Liver (tissue), 9 donors: ENCODE data around the gene TAF4. TPM values are rescaled to one million over a fixed set of nuclear protein-coding genes. Genes with fewer than 3 reads are reported as not detected.

Source experiments
- DNase-seq: peaks from one replicate; pipeline ENCODE4 v3.0.0-alpha.2; 2017; ENCODE audit warnings: low spot score
- H3K27ac ChIP-seq, 2 donors: one replicate each; pipeline ENCODE4 v1.7.0; 2013; ENCODE audit warnings: inconsistent platforms in 2 of 2, low read length in 2 of 2, control low read depth in 1 of 2, low read depth in 1 of 2, mild to moderate bottlenecking in 1 of 2
- H3K27me3 ChIP-seq, 4 donors: one replicate each; pipeline versions ENCODE4 v1.6.1 to v1.7.0; 2013; ENCODE audit warnings: low read length in 3 of 4, inconsistent platforms in 1 of 4, mild to moderate bottlenecking in 1 of 4, moderate library complexity in 1 of 4; ENCODE audit not compliant: control insufficient read depth in 4 of 4, insufficient read depth in 4 of 4
- H3K36me3 ChIP-seq, 4 donors: one replicate each; pipeline versions ENCODE4 v1.6.1 to v1.7.0; 2013; ENCODE audit warnings: low read length in 3 of 4, mild to moderate bottlenecking in 3 of 4, low read depth in 1 of 4, moderate library complexity in 1 of 4; ENCODE audit not compliant: control insufficient read depth in 4 of 4, insufficient read depth in 3 of 4
- H3K4me1 ChIP-seq, 4 donors: one replicate each; pipeline versions ENCODE4 v1.6.1 to v1.7.0; 2013; ENCODE audit warnings: low read length in 3 of 4, mild to moderate bottlenecking in 3 of 4, moderate library complexity in 1 of 4; ENCODE audit not compliant: control insufficient read depth in 4 of 4, insufficient read depth in 4 of 4
- H3K4me3 ChIP-seq, 3 donors: one replicate each; pipeline versions ENCODE4 v1.6.1 to v1.7.0; 2013; ENCODE audit warnings: low read length in 3 of 3, control low read depth in 1 of 3, low read depth in 1 of 3, mild to moderate bottlenecking in 1 of 3
- H3K9ac ChIP-seq, 2 donors: one replicate each; pipeline ENCODE4 v1.7.0; 2013; ENCODE audit warnings: low read length in 2 of 2, mild to moderate bottlenecking in 2 of 2, moderate library complexity in 2 of 2, control low read depth in 1 of 2, low read depth in 1 of 2
- H3K9me3 ChIP-seq, 4 donors: one replicate each; pipeline versions ENCODE4 v1.6.1 to v1.7.0; 2013; ENCODE audit warnings: low read length in 3 of 4; ENCODE audit not compliant: control insufficient read depth in 4 of 4
- EGR1 ChIP-seq, 2 donors: IDR thresholded peaks; 2 replicates each; pipeline ENCODE4 v1.6.1; 2016 to 2018; ENCODE audit warnings: antibody characterized with exemption in 2 of 2, low read depth in 2 of 2
- FOXA1 ChIP-seq: IDR thresholded peaks from 2 replicates; pipeline ENCODE4 v1.6.1; 2016; ENCODE audit warnings: antibody characterized with exemption
- FOXA2 ChIP-seq: IDR thresholded peaks from 2 replicates; pipeline ENCODE4 v1.6.1; 2016; ENCODE audit warnings: antibody characterized with exemption
- GABPA ChIP-seq, 2 donors: IDR thresholded peaks in 1 of 2; conservative IDR thresholded peaks in 1 of 2; 2 replicates each; pipeline ENCODE4 v1.6.1; 2016; ENCODE audit warnings: antibody characterized with exemption in 2 of 2, mild to moderate bottlenecking in 1 of 2, moderate library complexity in 1 of 2
- HNF4A ChIP-seq, 2 donors: conservative IDR thresholded peaks; 2 replicates each; pipeline ENCODE4 v1.6.1; 2016; ENCODE audit warnings: antibody characterized with exemption in 2 of 2, mild to moderate bottlenecking in 2 of 2
- HNF4G ChIP-seq: IDR thresholded peaks from 2 replicates; pipeline ENCODE4 v1.6.1; 2016; ENCODE audit warnings: antibody characterized with exemption
- JUND ChIP-seq, 2 donors: IDR thresholded peaks; 2 replicates each; pipeline ENCODE4 v1.6.1; 2016; ENCODE audit warnings: antibody characterized with exemption in 2 of 2
- NR2F2 ChIP-seq: IDR thresholded peaks from 2 replicates; pipeline ENCODE4 v1.6.1; 2016; ENCODE audit warnings: antibody characterized with exemption
- RAD21 ChIP-seq, 2 donors: IDR thresholded peaks; 2 replicates each; pipeline ENCODE4 v1.6.1; 2016; ENCODE audit warnings: antibody characterized with exemption in 2 of 2, mild to moderate bottlenecking in 2 of 2
- RXRA ChIP-seq, 2 donors: IDR thresholded peaks; 2 replicates each; pipeline ENCODE4 v1.6.1; 2017 to 2018; ENCODE audit warnings: antibody characterized with exemption in 2 of 2, mild to moderate bottlenecking in 1 of 2
- SP1 ChIP-seq: IDR thresholded peaks from 2 replicates; pipeline ENCODE4 v1.6.1; 2018; ENCODE audit warnings: antibody characterized with exemption, mild to moderate bottlenecking
- TAF1 ChIP-seq: conservative IDR thresholded peaks from 2 replicates; pipeline ENCODE4 v1.6.1; 2016; ENCODE audit warnings: antibody characterized with exemption, mild to moderate bottlenecking
- YY1 ChIP-seq: IDR thresholded peaks from 2 replicates; pipeline ENCODE4 v1.6.1; 2016; ENCODE audit warnings: antibody characterized with exemption, mild to moderate bottlenecking
- WGBS: extraction: QIAGEN DNeasy Blood & Tissue Kit; methylation state at CpG from one replicate; pipeline ENCODE4 v1.1.7; 2013; 5-methylcytosine and 5-hydroxymethylcytosine counted together
- polyA plus RNA-seq, 2 donors: library from polyadenylated mRNA; stranded (reverse) in 1 of 2; unstranded in 1 of 2; fragments of 200-250 nt in 1 of 2; fragments of >200 nt in 1 of 2; fragmentation: Nextera tagmentation in 1 of 2; extraction: Ambion mirVana in 1 of 2; gene quantifications; one replicate each; pipeline versions ENCODE4 v1.2.1 to v1.2.3, GENCODE V29; 2013 to 2015
- total RNA-seq, 2 donors: library from RNA; depleted of rRNA; stranded (reverse); fragments of >200 nt; gene quantifications; one replicate each; pipeline ENCODE4 v1.2.3, GENCODE V29; 2014
- TF ChIP-seq, protein P1 (sequence below): IDR thresholded peaks from 2 replicates; pipeline ENCODE4 v1.6.1; 2016; ENCODE audit warnings: antibody characterized with exemption, mild to moderate bottlenecking
- TF ChIP-seq, protein P2 (sequence below): IDR thresholded peaks from 2 replicates; pipeline ENCODE4 v1.6.1; 2016; ENCODE audit warnings: antibody characterized with exemption
- TF ChIP-seq, protein P3 (sequence below): IDR thresholded peaks from 2 replicates; pipeline ENCODE4 v1.6.1; 2016; ENCODE audit warnings: antibody characterized with exemption
- TF ChIP-seq, protein P4 (sequence below): fragments of 150-350 bp; IDR thresholded peaks from 2 replicates; pipeline ENCODE4 v1.5.1; 2017; ENCODE audit warnings: improper control_type of control experiment, low read depth, low read length; ENCODE audit not compliant: missing input control
- TF ChIP-seq, protein P5 (sequence below): IDR thresholded peaks from 2 replicates; pipeline ENCODE4 v1.6.1; 2016; ENCODE audit warnings: antibody characterized with exemption
- donor health status: healthy.
- donor health status: healthy.
- donor health status: healthy.
- donor health status: healthy.
- donor health status: healthy.

Gene TAF4
- total and polyA plus RNA-seq, 4 donors: 2.0 to 11.8 (median 5.6) TPM

DNA sequence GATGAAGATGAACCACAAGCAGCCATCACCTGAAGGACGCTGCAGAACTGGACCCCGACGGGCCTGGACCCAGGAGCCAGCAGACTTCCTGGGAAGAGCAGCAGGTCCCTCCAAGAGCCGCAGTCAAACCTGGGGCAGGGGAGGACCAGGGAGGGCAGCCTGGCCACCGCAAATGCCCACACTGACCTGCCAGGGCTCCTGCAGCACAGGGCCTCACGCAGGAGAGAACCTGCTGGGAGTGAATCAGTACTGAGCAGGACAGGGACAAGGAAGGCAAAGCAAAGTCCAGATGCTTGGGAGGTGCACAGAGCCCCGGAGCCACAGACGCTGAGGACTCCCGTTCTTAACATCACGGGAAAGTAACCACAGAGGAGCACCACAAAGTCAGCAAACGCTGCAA, 75.2 kb downstream of the TAF4 start:
- WGBS: 93% methylated on average over 11 of the region's 11 CpGs
- H3K9ac ChIP-seq: no peak overlapping the region
- no peaks in the 10 kb centered on the region for H3K4me1 ChIP-seq
- peaks cover 2 to 6% (median 4%) of the 10 kb centered on the region in 4 donors for H3K9me3 ChIP-seq
- H3K27ac ChIP-seq: no peak overlapping the region
- peaks cover 7 to 68% (median 41%) of the 10 kb centered on the region in 4 donors for H3K36me3 ChIP-seq
- no peaks in the 10 kb centered on the region for H3K27me3 ChIP-seq
- TF ChIP-seq YY1: no peak
- TF ChIP-seq, protein P1, sequence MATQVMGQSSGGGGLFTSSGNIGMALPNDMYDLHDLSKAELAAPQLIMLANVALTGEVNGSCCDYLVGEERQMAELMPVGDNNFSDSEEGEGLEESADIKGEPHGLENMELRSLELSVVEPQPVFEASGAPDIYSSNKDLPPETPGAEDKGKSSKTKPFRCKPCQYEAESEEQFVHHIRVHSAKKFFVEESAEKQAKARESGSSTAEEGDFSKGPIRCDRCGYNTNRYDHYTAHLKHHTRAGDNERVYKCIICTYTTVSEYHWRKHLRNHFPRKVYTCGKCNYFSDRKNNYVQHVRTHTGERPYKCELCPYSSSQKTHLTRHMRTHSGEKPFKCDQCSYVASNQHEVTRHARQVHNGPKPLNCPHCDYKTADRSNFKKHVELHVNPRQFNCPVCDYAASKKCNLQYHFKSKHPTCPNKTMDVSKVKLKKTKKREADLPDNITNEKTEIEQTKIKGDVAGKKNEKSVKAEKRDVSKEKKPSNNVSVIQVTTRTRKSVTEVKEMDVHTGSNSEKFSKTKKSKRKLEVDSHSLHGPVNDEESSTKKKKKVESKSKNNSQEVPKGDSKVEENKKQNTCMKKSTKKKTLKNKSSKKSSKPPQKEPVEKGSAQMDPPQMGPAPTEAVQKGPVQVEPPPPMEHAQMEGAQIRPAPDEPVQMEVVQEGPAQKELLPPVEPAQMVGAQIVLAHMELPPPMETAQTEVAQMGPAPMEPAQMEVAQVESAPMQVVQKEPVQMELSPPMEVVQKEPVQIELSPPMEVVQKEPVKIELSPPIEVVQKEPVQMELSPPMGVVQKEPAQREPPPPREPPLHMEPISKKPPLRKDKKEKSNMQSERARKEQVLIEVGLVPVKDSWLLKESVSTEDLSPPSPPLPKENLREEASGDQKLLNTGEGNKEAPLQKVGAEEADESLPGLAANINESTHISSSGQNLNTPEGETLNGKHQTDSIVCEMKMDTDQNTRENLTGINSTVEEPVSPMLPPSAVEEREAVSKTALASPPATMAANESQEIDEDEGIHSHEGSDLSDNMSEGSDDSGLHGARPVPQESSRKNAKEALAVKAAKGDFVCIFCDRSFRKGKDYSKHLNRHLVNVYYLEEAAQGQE: no peak
- TF ChIP-seq, protein P2, sequence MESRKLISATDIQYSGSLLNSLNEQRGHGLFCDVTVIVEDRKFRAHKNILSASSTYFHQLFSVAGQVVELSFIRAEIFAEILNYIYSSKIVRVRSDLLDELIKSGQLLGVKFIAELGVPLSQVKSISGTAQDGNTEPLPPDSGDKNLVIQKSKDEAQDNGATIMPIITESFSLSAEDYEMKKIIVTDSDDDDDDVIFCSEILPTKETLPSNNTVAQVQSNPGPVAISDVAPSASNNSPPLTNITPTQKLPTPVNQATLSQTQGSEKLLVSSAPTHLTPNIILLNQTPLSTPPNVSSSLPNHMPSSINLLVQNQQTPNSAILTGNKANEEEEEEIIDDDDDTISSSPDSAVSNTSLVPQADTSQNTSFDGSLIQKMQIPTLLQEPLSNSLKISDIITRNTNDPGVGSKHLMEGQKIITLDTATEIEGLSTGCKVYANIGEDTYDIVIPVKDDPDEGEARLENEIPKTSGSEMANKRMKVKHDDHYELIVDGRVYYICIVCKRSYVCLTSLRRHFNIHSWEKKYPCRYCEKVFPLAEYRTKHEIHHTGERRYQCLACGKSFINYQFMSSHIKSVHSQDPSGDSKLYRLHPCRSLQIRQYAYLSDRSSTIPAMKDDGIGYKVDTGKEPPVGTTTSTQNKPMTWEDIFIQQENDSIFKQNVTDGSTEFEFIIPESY: no peak
- TF ChIP-seq HNF4A (conservative IDR thresholded peaks at IDR 0.05): no peak
- TF ChIP-seq RAD21 (IDR thresholded peaks at IDR 0.05): no peak
- no peak for TF ChIP-seq FOXA1
- TF ChIP-seq NR2F2: no peak
- no peak for TF ChIP-seq FOXA2
- TF ChIP-seq, protein P3, sequence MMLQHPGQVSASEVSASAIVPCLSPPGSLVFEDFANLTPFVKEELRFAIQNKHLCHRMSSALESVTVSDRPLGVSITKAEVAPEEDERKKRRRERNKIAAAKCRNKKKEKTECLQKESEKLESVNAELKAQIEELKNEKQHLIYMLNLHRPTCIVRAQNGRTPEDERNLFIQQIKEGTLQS: no peak
- TF ChIP-seq SP1: no peak
- TF ChIP-seq, protein P4, sequence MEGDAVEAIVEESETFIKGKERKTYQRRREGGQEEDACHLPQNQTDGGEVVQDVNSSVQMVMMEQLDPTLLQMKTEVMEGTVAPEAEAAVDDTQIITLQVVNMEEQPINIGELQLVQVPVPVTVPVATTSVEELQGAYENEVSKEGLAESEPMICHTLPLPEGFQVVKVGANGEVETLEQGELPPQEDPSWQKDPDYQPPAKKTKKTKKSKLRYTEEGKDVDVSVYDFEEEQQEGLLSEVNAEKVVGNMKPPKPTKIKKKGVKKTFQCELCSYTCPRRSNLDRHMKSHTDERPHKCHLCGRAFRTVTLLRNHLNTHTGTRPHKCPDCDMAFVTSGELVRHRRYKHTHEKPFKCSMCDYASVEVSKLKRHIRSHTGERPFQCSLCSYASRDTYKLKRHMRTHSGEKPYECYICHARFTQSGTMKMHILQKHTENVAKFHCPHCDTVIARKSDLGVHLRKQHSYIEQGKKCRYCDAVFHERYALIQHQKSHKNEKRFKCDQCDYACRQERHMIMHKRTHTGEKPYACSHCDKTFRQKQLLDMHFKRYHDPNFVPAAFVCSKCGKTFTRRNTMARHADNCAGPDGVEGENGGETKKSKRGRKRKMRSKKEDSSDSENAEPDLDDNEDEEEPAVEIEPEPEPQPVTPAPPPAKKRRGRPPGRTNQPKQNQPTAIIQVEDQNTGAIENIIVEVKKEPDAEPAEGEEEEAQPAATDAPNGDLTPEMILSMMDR: no peak
- TF ChIP-seq, protein P5, sequence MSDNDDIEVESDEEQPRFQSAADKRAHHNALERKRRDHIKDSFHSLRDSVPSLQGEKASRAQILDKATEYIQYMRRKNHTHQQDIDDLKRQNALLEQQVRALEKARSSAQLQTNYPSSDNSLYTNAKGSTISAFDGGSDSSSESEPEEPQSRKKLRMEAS: no peak
- TF ChIP-seq JUND (IDR thresholded peaks at IDR 0.05): no peak
- no peak for TF ChIP-seq TAF1
- TF ChIP-seq RXRA (IDR thresholded peaks at IDR 0.05): no peak
- TF ChIP-seq EGR1 (IDR thresholded peaks at IDR 0.05; ENCODE audit: low read depth in 2 of 2): no peak
- TF ChIP-seq HNF4G: no peak
- no peak for TF ChIP-seq GABPA (IDR thresholded peaks at IDR 0.05 in 1 of 2, conservative IDR thresholded peaks at IDR 0.05 in 1 of 2)
- H3K4me3 ChIP-seq: no peak overlapping the region
- DNase-seq: no peak
